Stimulated activated CD4-positive, alpha-beta T cell treated with anti-CD3 and anti-CD28 coated beads, Interleukin-15, amount 100 ng/mL, for 48 hours (primary cell): ENCODE data around the gene CLK3.
"Not testable (repeated sequence)": the region's sequence is repeated elsewhere in the genome, so short reads cannot be mapped to it uniquely, and the experiment has no call there.

Experiments
- DNase-seq, 2 donors: peaks; one replicate each; pipeline ENCODE4 v3.0.0-alpha.2; 2020; ENCODE audit warnings: low read depth in 2 of 2

The CLK3 gene

DNA sequence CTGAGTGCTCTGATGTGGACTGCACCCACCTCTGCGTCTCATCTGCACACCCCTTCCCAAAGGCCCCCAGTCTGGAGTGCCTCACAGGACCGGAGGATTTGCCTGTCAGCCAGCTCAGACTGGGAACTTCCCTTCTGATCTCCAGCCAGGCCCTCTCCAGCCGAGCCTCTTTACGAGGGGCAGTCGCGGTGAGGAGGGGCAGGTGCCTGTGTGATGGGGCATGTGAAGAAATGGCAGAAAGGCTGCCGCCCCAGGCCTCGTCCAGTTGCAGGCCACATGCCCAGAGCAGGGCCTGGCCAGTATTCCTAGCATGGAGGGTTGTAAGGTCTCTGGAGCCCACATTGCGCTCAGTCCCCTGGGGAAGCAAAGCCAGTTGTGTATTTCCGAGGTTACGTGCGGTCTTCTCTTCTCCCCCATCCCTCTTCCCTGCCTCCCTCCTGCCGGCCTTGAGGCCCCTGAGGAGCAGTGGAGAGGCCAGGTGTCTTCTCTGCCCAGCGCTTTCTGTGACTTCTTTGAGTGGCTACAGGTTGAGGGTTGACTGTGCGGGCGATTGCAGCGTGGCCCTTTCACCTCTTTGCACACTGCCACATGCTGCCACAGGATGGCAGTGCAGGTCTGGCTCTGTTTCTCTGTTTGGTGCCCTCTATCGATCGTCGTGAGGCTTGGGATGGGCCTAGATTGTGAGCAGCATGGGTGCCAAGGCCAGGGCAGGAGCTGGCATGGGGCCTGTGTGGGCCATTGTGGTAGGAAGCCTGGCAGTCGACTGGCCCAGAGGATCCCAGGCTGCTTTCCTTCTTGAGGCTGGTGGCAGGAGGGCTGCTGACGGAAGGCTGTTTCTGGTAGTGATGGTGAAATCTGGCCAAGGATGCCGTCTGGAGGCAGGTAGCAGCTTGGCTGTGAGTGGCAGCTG, 5.3 kb downstream of the CLK3 start:
- DNase-seq: peak; percentile 63 to 70

DNA sequence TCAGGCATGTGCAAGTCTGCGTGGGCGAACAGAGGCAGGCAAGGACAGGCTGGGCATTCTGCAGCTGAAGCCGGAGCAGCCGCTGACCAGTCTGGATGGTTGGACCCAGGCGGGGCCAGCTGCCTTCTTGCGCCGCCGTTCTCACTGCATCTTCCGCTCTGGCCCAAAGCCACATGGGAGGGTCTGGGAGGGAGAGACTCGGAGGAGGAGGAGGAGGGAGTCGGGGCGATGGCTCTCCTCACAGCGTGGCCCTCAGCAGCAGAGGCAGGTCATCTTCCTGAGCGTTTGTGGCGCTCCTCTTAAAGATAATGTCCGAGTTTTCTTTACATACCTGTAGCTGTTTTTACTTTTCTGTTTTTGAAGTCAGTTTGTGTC, 5.9 kb downstream of the CLK3 start:
- no peak for DNase-seq

DNA sequence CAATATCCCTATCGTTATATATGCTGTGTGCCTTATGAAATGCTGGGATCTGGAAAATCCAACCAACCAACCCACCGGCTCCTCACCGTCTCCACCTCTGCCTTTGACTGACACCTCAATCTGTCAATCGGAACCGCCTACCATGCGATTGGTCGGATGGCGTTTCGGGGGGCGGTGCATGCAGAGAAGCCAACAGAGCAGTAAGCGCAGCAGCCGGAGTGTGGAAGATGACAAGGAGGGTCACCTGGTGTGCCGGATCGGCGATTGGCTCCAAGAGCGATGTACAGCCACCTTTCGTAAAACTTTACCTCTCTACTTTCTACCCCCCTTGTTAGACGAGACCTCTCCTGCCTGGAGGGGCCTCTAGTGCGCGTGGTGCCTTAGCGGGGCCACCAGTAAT, 6.3 kb downstream of the CLK3 start:
- no peak for DNase-seq

DNA sequence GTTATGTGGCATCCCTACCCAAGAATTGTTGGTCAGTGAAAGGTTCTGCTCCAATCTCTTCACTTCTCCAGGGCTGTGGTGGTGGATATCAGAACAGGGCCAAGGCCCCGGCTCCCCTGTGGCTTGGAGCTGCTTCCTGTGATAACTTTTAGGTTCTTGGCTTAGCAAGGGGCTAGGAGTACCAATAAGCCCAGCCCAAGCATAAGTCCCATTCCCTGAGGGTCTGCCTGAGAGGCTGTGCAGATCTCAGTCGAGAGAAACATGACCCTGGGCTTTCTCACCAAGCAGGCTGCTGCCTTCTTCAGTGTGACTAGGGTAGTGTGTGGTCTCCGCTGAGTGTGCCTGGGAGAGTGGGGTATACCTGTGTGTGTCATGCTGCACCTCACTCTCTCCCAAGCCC, 7.1 kb downstream of the CLK3 start:
- no peak for DNase-seq

DNA sequence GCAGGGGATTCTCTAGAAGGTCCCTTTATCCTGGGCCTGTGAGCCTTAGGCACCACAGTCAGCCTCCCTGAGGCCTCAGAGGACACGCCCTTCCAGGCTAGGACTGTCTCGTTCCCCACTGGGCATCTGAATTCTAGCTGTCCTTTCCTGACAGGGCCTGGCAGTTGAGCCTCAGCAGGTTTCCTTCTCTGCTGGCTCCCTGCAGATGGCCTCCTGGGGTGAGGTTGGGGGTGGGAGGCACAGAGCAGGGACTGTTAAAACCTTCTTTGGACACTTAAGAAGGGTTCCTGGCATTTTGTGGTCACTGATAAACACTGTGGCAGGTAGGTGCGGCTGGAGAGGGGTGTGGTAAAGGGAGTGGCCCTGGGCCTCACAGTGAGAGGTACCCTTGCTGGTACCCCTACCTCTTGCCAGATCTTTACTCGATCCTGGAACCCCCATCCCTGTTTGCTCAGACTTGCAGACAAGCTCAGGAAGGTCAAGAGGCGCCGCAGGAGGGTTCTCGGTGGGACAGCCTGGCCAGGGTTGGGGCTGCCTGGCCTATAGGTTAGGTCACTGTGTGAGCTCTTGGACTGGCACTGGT, 8.5 kb downstream of the CLK3 start:
- no peak for DNase-seq

DNA sequence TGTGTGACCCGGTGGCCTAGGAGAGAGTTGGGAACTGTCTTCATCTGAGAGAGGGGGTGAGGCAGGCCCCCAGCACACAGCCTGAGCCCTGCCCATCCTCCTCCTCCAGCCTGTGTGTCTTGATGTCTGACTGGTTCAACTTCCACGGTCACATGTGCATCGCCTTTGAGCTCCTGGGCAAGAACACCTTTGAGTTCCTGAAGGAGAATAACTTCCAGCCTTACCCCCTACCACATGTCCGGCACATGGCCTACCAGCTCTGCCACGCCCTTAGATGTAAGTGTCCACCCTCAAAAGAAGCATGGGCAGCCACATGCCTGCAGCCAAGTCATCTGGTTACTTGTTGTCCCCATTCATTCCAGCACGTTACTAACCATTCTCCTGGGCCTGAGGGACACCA, 10.1 kb downstream of the CLK3 start:
- DNase-seq: no peak

DNA sequence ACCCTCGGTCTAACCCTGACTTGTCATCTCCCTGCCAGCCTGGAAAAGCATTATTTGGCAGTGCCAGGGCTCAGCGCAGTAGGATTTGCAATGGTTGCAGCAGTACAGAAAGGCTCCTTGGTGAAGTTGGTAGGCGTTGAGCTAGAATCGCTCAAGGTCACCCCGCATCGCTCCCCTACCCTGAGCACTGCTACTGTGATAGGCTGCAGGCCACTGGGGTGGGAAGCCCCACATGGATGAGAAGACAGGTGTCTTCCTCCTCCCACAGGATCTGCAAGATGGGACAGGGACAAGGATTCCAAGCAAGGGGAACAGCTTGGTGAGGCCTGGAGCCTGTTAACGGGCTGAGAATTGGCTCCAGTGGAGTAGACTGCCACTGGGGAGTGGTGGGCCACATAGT, 10.7 kb downstream of the CLK3 start:
- no peak for DNase-seq

DNA sequence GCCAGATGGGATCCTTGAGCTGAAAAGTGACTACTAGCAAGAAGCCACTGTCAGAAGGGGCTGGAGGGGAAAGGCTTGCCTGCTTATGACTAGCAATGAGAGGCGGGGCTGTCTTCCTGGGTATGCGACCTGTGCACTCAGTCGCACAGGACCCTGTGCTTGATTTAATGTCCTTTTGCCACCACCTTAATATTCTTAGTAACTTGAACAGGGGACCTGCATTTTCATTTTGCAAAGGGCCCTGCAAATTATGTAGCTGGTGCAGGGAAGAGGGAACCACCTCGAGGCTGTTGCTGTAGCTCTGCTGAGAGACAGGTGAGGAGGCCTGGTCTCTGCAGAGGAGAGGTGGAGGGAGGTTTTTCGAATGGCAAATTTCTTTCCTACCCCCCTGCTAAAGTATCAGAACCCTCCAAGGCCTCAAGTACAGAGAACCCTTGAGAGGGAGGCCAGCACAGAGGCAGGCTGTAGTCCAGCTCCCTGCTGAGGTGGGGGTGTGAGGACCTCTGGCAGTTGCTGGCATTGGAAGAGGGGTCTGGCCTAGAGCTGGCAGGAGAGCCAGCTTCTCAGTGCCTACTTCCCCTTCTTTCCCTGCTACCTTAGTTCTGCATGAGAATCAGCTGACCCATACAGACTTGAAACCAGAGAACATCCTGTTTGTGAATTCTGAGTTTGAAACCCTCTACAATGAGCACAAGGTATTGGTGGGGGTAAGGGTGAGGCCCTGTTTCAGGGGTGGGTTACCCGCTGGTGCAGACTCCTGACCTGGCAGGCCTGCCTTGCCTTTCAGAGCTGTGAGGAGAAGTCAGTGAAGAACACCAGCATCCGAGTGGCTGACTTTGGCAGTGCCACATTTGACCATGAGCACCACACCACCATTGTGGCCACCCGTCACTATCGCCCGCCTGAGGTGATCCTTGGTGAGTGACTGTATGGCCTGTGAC, 11.4 kb downstream of the CLK3 start:
- no peak for DNase-seq

DNA sequence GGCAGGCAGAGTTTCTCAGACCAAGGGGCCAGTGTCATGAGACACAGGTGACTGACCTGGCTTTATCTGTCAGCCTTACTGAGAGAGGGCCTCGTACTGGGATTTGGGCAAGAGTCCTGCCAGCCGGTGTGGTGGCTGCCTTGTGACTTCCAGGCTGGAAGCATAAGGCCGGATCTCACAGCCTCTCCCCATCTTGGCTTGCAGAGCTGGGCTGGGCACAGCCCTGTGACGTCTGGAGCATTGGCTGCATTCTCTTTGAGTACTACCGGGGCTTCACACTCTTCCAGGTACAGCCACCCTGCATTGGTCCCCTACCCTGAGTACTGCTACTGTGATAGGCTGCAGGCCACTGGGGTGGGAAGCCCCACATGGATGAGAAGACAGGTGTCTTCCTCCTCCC, 12.1 kb downstream of the CLK3 start:
- DNase-seq: no peak

DNA sequence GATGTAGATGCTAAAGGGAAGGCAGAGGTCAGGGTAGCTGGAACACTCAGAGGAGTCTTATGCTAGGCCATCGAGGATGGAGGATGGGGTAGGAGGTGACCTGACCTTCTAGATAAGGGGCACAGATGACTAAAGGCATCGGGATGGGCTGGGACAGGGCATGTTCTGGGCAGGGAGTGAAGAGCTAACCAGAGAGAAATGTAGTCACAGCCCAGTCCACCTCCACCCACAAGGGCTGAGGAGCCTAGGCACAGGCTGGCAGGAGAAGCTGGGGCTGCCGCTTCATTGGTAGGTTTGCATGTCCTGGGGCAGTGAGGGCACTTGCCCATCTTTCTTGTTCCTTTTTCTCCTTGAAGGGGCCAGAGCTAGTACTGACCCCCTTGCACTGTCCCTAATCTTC, 12.6 kb downstream of the CLK3 start:
- DNase-seq: no peak

DNA sequence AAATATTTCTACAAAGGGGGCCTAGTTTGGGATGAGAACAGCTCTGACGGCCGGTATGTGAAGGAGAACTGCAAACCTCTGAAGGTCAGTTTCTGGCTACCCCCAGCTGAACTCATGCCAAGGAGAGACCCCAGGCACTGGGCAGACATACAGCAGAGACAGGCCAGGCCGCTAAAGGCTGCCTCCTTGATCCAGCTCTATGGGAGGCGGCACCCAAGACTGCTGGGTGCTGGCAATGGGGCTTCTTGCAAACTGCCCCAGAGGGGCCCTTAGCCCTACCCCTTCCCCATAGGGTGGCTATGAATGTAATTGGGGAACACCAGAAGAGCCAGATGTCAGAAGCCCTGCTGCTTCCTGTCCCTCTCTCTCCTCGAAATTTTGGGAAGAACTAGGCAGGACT, 13.3 kb downstream of the CLK3 start:
- no peak for DNase-seq

DNA sequence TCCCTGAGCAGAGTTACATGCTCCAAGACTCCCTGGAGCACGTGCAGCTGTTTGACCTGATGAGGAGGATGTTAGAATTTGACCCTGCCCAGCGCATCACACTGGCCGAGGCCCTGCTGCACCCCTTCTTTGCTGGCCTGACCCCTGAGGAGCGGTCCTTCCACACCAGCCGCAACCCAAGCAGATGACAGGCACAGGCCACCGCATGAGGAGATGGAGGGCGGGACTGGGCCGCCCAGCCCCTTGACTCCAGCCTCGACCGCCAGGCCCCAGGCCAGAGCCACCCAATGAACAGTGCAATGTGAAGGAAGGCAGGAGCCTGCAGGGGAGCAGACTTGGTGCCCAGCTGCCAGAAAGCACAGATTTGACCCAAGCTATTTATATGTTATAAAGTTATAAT, 14.1 kb downstream of the CLK3 start:
- DNase-seq: not testable (repeated sequence)

DNA sequence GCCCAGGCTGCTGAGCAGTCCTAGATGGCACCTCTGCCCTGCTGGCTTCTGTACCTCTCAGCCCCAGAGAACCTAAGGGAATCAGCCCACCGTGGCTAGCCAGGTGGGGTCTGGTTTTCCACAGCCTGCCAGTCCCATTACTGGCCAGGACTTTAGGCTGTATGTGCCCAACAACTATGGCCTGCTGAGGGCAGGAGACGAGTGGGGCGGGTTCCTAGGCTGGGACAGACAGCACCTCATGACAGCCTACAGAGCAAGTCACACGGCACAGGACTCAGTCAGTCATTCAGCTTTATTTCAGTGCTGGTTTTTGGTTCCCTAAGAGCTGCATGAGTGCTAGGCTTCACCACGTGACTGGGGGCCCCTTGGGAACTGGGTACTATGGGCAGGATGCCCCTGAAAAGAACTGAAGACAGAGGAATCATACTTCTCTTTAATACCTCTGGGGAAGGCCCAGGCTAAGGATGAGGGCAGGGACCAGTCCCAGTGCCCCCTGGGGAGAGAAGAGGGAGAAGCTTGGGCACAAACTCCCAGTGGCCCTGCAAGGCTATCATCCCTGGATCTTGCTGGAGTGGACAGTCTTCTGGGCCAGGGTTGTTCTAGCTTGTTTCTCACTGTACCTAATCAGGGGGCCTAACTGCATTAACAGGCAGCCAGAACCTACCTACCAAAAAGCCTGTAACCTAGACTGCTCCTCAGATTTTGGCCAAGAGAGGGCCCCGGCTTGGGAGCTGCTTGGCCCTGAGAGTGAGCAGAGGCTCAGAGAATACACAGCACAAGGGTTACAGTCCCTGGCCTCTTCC, 14.8 kb downstream of the CLK3 start:
- DNase-seq: no peak

DNA sequence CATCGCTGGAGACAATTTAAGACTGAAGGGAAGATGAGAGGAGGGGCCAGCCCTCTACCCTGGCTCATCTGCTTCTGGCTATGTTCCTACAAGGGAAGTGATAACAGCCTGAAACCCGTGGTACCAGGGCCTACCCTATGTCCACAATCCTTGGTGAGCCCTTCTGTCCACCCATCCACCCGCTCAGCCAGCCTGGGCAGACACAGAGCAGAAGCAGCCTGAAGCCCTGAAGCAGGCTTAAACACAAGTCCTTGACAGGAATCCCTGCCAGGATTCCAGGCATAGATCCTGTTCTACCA, 15.4 kb downstream of the CLK3 start:
- DNase-seq: no peak

DNA sequence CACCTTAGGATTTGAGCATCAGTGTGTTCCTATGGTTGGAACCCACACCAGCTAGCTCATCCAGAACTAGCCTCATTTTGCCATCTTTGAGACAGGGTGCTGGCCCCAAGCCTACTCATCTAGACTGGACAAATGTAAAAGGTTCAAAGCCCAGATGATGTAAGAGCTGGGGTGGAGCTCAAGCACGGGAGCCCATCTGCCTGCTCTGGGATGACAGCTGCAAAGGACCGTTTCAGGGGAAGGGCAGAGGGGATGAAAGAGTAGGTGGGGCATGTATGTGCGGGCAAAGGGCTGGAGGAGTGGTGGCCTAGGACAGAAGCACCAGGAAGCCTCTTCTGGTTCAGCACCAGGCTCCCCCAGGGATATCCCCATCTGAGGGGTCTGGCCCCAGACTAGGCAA, 15.8 kb downstream of the CLK3 start:
- DNase-seq: no peak

DNA sequence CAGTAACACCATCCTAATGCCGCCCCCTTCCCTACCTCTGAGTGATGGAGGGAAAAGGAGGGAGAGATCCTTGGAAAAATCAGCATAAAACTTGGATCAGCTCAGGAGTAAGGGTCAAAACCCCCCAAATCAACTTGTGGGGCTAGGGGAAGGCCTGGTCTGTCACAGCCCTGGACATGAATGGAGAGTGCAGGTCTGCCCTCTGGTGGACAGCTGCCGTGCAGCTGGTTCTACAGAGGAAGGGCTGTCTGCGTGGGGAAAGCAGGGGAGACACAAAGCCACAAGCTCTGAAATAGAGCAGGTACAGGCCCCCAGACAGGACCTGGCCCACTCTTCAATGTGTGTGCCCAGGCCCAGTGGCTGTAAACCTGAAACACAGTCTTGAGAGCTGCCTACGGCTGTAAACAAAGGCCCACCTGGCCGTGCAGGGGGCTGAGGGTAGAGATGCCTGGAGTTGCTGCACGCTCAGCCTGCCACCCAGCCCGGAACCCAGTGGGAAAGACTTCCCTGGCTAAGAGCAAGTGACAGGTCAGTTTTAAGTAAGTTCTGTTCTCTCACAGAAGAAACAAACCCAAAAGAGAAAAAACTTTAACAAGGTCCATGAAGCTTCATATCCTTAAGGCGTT, 16.4 kb downstream of the CLK3 start:
- peak in 1 of 2 donors; percentile 45 for DNase-seq

DNA sequence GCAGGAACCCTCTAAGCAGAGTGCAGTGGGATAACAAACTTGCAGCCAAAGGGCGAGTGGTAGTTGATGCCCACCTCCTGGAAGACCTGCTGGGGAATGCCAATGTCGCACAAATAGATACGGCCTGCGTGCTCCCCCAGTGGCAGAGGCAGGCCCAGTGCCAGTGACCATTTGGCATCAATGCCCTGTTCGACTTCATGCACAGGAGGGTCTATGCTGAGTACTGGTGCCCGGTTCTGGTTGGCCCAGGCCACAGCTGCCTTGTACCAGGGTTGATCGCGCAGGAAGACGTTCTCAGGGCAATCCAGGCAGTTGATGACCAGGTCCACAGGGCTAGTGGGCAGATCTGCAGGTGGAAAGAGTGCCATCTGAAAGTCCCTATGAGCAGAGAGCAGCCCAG, 17.0 kb downstream of the CLK3 start:
- no peak for DNase-seq

DNA sequence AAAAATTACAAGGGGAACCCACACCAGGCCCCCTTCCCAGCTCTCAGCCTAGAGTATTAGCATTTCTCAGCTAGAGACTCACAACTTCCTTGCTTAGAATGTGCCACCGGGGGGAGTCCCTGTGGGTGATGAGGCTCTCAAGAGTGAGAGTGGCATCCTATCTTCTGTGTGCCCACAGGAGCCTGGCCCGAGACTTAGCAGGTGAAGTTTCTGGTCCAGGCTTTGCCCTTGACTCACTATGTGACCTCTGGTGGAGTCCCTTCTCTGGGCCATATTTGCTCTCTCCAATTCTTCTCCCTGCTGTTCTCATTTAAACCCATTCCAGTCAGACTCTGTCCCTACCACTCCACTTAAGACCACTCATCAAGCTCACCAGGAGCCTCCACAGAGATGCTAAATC, 18.1 kb downstream of the CLK3 start:
- DNase-seq: no peak

DNA sequence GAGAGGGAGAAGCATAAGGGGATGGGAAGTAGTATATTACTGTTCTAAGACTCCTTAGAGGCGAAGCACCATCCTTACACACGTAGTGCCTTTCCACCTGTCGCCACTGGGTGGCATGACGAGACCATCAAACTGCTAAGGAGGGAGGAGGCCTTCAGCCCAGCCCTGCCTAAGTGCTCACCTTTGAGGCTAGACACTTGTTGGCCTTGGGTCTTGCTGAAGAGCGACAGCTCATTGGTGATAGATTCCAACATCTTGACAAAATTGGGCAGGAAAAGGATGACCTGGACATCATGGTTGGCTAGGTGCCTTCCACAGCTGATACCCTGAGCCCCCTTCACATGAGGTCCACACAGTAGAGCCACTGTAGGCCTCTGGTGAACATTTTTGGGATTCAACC, 19.6 kb downstream of the CLK3 start:
- peak; percentile 43 to 58 for DNase-seq

DNA sequence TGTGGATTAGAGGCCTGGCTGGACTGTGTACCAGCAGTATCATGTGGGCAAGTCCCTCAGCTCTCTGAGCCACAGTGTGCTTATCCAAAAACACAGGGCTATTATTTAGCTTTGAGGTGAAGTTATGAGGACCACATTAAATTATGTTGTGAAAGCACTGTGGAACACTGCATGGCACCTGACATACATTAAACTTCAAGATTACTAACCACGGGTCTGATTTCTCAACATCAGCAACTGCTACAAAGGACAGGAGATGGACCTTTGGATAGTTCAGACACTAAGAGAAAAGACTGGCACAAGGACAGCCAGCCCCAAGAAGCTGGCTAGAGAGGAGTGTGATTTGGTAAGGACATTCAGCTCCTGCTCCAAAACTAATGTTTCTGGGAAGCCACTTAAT, 21.3 kb downstream of the CLK3 start:
- no peak for DNase-seq

DNA sequence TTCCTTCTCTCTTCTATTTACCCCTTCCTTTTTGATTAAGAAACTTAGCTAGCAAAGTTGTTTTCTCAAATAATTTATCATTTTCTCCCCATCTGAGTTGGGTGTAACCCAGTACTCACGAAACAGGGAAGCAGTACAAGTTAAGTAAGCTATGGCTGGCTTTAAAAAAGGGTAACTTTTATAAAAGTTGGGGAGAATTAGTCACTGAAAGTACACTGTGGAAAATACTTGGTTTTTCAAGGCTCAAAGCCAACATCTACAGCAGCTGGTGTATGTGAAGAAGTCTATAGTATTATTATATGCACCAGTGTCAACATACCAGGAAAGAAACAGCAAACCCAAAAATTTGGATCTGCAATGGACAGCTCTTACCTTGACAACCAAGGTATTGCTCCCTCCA, 25.5 kb downstream of the CLK3 start:
- no peak for DNase-seq
